ENCODE results near the gene SIPA1.
"Not testable (repeated sequence)": the region's sequence is repeated elsewhere in the genome, so short reads cannot be mapped to it uniquely, and the experiment has no call there.

Gene SIPA1

GRCh38 chr11:65623852-65624616, 13.9 kb upstream of the SIPA1 start:
- no peak for DNase-seq (ENCODE audit: low read depth in 2 of 3, low spot score in 1 of 3)

GRCh38 chr11:65624931-65625627, 12.8 kb upstream of the SIPA1 start:
- no peak for DNase-seq (ENCODE audit: low read depth in 2 of 3, low spot score in 1 of 3)

- DNase-seq (ENCODE audit: low read depth in 2 of 3, low spot score in 1 of 3) = no peak
These were observed 12.1 kb upstream of the SIPA1 start for GRCh38 chr11:65625628-65626342.

GRCh38 chr11:65627202-65627601, 10.7 kb upstream of the SIPA1 start:
- DNase-seq (ENCODE audit: low read depth in 2 of 3, low spot score in 1 of 3) = no peak

- no peak for DNase-seq (ENCODE audit: low read depth in 2 of 3, low spot score in 1 of 3)
These were observed 8.3 kb upstream of the SIPA1 start for GRCh38 chr11:65629579-65629978.

GRCh38 chr11:65630215-65630614, 7.7 kb upstream of the SIPA1 start:
- no peak for DNase-seq (ENCODE audit: low read depth in 2 of 3, low spot score in 1 of 3)

- no peak for DNase-seq (ENCODE audit: low read depth in 2 of 3, low spot score in 1 of 3)
These were observed 4.4 kb upstream of the SIPA1 start for GRCh38 chr11:65633390-65634108.

GRCh38 chr11:65634109-65634436, 3.8 kb upstream of the SIPA1 start:
- no peak for DNase-seq (ENCODE audit: low read depth in 2 of 3, low spot score in 1 of 3)

- no peak for DNase-seq (ENCODE audit: low read depth in 2 of 3, low spot score in 1 of 3)
These were observed 3.5 kb upstream of the SIPA1 start for GRCh38 chr11:65634440-65634839.

- no peak for DNase-seq (ENCODE audit: low read depth in 2 of 3, low spot score in 1 of 3)
These were observed 2.8 kb upstream of the SIPA1 start for GRCh38 chr11:65634905-65635731.

GRCh38 chr11:65636108-65637031, 1.5 kb upstream of the SIPA1 start:
- DNase-seq (ENCODE audit: low read depth in 2 of 3, low spot score in 1 of 3) = no peak

GRCh38 chr11:65637032-65637557, 806 bp upstream of the SIPA1 start:
- no peak for DNase-seq (ENCODE audit: low read depth in 2 of 3, low spot score in 1 of 3)

GRCh38 chr11:65639228-65639597, 1.3 kb downstream of the SIPA1 start:
- not testable (repeated sequence) for DNase-seq (ENCODE audit: low read depth in 2 of 3, low spot score in 1 of 3)

- DNase-seq (ENCODE audit: low read depth in 2 of 3, low spot score in 1 of 3) = no peak
These were observed 2.0 kb downstream of the SIPA1 start for GRCh38 chr11:65639623-65640482.

GRCh38 chr11:65640483-65641296, 2.8 kb downstream of the SIPA1 start:
- no peak for DNase-seq (ENCODE audit: low read depth in 2 of 3, low spot score in 1 of 3)

GRCh38 chr11:65641297-65642013, 3.6 kb downstream of the SIPA1 start:
- DNase-seq (ENCODE audit: low read depth in 2 of 3, low spot score in 1 of 3) = no peak
